BE2C (cell line): ENCODE measurements around the gene IFI16.
"Not testable (repeated sequence)": the region's sequence is repeated elsewhere in the genome, so short reads cannot be mapped to it uniquely, and the experiment has no call there.

Source experiments
- DNase-seq: peaks from one replicate; pipeline ENCODE4 v3.0.0-alpha.2; 2020
- H3K27me3 ChIP-seq: fragments of 250-450 bp; sonication (Bioruptor Pico); 2 replicates; pipeline ENCODE4 v1.5.1; 2020; ENCODE audit warnings: mild to moderate bottlenecking
- H3K36me3 ChIP-seq: fragments of 250-450 bp; sonication (Bioruptor Pico); 2 replicates; pipeline ENCODE4 v1.5.1; 2020; ENCODE audit warnings: mild to moderate bottlenecking
- H3K4me1 ChIP-seq: fragments of 250-450 bp; sonication (Bioruptor Pico); 2 replicates; pipeline ENCODE4 v1.5.1; 2020
- H3K4me3 ChIP-seq: 2 replicates; pipeline ENCODE4 v1.5.1; 2011; ENCODE audit warnings: low read depth, low read length
- H3K9me3 ChIP-seq: fragments of 250-450 bp; sonication (Bioruptor Pico); 2 replicates; pipeline ENCODE4 v1.5.1; 2020
- TF ChIP-seq, protein P1 (sequence below): IDR thresholded peaks from 2 replicates; pipeline ENCODE4 v1.5.1; 2012; ENCODE audit warnings: mild to moderate bottlenecking, low read depth, low read length

Gene IFI16

DNA sequence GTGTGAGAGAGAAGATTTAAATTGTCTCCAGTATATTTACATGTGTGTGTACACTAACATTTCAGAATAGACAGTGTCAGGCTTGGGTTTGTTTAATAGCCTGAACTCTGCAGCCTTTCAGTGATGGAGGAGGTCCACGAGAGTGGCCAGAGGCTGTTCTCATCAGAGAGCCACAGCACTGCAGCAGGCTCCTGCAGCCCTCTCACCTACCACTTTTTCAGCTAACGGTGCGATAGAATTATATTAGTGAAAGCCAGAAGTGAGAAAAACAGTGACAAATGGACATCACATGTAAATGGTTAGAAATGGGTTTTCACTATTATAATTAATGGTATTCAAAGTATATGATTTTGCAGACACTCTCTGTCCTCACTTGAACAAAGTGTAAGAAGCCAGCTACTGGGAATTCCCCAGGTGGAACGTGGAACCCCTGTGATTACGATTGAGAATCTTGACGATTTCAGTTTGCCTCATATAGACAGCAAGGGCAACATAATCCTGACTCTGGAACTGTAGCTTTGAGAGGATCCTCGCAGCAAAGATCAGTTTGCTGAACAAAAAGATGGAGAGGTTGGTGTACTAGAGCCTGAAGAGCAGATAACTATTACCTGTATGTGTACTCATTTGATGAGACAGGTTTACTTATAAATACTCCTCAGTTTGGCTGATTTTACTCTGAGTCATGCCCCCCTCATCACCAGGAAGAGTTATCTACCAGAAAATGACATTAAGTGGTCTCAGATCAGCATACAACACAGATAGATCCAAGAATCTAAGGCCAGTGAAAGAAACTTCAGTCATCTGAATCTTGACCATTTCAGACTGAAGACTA is 31.4 kb downstream of the IFI16 start:
- no peaks in the 10 kb centered on the region for H3K4me1 ChIP-seq
- H3K36me3 ChIP-seq = no peaks in the 10 kb centered on the region
- H3K9me3 ChIP-seq = no peaks in the 10 kb centered on the region
- no peak for DNase-seq
- H3K4me3 ChIP-seq = no peak overlapping the region
- no peaks in the 10 kb centered on the region for H3K27me3 ChIP-seq
- TF ChIP-seq, protein P1, sequence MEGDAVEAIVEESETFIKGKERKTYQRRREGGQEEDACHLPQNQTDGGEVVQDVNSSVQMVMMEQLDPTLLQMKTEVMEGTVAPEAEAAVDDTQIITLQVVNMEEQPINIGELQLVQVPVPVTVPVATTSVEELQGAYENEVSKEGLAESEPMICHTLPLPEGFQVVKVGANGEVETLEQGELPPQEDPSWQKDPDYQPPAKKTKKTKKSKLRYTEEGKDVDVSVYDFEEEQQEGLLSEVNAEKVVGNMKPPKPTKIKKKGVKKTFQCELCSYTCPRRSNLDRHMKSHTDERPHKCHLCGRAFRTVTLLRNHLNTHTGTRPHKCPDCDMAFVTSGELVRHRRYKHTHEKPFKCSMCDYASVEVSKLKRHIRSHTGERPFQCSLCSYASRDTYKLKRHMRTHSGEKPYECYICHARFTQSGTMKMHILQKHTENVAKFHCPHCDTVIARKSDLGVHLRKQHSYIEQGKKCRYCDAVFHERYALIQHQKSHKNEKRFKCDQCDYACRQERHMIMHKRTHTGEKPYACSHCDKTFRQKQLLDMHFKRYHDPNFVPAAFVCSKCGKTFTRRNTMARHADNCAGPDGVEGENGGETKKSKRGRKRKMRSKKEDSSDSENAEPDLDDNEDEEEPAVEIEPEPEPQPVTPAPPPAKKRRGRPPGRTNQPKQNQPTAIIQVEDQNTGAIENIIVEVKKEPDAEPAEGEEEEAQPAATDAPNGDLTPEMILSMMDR = no peak

DNA sequence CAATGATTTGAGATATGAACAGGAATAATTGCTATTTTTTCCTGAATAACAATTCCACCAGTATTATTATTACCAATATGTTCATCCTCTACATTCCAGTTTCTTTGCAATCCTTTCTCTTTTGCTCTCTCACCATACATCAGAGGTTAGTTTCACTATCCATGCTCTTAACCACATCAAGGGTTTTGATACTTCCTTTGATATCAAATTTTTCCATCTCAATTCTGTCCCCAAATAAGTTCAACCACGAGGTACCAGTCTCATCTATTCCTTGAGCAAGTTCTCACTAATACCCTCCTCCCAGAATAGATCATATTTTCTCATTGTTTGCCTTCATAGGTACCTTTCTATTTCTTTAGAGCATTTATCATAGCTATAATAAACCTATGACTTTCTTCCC is 36.8 kb downstream of the IFI16 start:
- H3K27me3 ChIP-seq, H3K4me3 ChIP-seq, H3K4me1 ChIP-seq, DNase-seq, H3K36me3 ChIP-seq, H3K9me3 ChIP-seq: not testable (repeated sequence)

DNA sequence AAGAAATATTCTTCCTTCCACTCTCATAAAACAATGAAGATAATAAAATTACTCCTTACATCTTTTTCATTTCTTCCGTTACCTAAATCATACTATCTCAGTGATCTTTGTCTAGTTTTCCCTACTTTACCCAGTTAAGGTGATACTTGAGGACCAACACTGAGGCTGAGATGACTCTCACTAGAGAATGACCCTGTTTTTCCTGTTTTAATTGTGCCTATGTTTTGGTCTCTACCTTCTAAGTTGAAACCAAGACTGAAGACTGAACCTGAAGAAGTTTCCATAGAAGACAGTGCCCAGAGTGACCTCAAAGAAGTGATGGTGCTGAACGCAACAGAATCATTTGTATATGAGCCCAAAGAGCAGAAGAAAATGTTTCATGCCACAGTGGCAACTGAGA is 41.7 kb downstream of the IFI16 start:
- H3K9me3 ChIP-seq = no peaks in the 10 kb centered on the region
- H3K27me3 ChIP-seq = no peaks in the 10 kb centered on the region
- DNase-seq = no peak
- H3K4me1 ChIP-seq = no peaks in the 10 kb centered on the region
- no peaks in the 10 kb centered on the region for H3K36me3 ChIP-seq
- TF ChIP-seq, protein P1 = no peak
- H3K4me3 ChIP-seq = no peak overlapping the region

DNA sequence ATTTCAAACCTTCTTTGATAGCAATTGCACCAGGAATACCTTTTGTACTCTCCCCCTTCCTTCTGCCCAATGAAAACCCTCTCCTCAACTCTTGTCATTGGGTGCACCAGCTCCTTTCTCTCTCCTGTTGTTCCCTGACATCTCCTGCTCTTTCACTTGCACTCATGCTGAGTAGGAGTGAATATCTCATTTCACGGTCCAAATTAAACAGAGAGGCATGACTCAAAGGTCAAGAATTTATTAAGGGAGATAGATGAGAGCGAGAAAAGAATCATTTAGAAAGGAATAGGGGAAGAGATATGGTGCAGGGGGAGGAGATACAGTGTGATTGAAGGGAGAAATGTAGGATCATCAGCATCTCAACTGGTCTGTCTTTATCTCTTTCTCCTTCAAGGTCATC is 44.7 kb downstream of the IFI16 start:
- no peaks in the 10 kb centered on the region for H3K9me3 ChIP-seq
- no peaks in the 10 kb centered on the region for H3K36me3 ChIP-seq
- TF ChIP-seq, protein P1 = no peak
- DNase-seq = no peak
- H3K27me3 ChIP-seq = no peaks in the 10 kb centered on the region
- no peak overlapping the region for H3K4me3 ChIP-seq
- H3K4me1 ChIP-seq = no peaks in the 10 kb centered on the region

DNA sequence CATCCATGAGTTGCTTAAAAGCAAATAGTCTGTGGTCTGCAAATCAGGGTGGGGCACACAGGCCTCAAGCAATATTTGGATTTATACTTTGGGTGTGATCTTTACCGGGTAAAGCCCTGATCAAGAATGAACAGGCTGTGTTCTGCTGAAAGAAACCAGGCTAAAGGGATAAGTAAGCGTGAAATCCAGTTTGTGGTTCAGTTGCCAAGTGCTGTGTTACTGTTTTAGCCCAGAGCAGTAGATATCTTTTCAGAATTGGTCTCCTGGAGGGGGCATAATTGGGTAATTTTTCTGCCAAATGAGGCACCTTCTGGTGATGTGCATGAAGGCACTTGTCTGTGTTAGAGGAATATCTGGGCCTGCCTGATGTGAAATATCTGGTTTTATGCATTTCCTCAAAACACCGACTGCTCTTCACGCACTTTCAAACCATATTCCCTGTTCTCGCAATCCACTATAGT is 45.5 kb downstream of the IFI16 start:
- no peak for DNase-seq
- Histone ChIP-seq H3K27me3 (no peaks in the 10 kb centered on the region), H3K36me3 (no peaks in the 10 kb centered on the region), H3K9me3 (no peaks in the 10 kb centered on the region), H3K4me1 (no peaks in the 10 kb centered on the region), H3K4me3 (no peak overlapping the region)
- TF ChIP-seq, protein P1 = no peak

DNA sequence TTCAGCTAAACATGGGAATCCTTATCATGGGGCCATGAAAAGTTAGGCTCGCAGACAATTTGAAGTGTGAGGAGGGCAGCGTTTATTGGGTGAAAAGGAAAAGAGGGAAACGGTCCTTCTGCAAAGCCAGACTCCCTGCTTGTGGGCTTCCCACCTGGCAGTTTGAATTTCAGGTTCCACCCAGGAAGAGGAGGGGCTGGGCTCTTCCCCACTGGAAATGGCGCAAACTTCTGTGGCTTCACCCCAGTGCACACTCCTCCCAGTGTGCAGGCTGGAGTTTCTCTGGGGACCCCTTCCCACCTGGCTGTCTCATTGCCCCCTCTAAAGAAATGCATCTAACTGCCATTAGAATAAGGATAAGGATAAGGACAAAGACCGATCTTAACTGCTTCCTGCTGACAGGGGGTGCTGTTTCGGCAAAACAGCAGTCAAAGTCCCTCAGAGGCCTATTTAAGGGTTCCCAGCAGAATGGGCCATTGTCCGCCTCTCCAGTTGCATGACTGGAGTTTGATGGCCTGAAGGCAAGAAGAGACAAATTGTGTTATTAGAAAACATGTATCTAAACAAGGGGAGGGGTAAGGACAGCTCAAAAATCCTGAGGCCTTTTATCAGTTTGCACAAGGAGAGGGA is 46.5 kb downstream of the IFI16 start:
- Histone ChIP-seq H3K9me3 (no peaks in the 10 kb centered on the region), H3K27me3 (no peaks in the 10 kb centered on the region), H3K4me1 (no peaks in the 10 kb centered on the region), H3K4me3 (no peak overlapping the region), H3K36me3 (no peaks in the 10 kb centered on the region)
- TF ChIP-seq, protein P1 = no peak
- DNase-seq = no peak
